WTC11 (cell line): Measurements from ENCODE around the gene RNF126. TPM values are rescaled to one million over a fixed set of nuclear protein-coding genes. Genes with fewer than 3 reads are reported as not detected.
A peak's percentile ranks its signal among the peaks of the same experiment; 100 is the strongest.

ENCODE experiments used
- ATAC-seq: fragments of 200-7000 bp; cut with Tn5 transposase; 2 replicates; pipeline ENCODE4 v1.10.0; 2021; ENCODE audit warnings: mild to moderate bottlenecking, moderate library complexity
- CTCF ChIA-PET: fragments of 300-600 bp; sonication (Branson Sonifier 250); formaldehyde crosslinking; loops from one replicate; lab custom pipeline; 2021; ENCODE audit warnings: antibody characterized with exemption; lab: Charles Lee
- POLR2A ChIA-PET: fragments of 350-600 bp; sonication (Branson Sonifier 250); formaldehyde crosslinking; loops from one replicate; lab custom pipeline; 2021; ENCODE audit warnings: antibody characterized with exemption; lab: Charles Lee
- DNase-seq: peaks from one replicate; pipeline ENCODE4 v3.0.0; 2021; ENCODE audit warnings: low spot score
- H3K27ac Mint-ChIP-seq: 2 replicates; pipeline ENCODE4 v1.8.0; 2021; ENCODE audit warnings: mixed read lengths
- H3K27me3 Mint-ChIP-seq: 2 replicates; pipeline ENCODE4 v1.8.0; 2021; ENCODE audit warnings: low read depth, mild to moderate bottlenecking, moderate library complexity, mixed read lengths
- H3K36me3 Mint-ChIP-seq: 2 replicates; pipeline ENCODE4 v1.8.0; 2021; ENCODE audit warnings: mixed read lengths
- H3K4me1 Mint-ChIP-seq: 2 replicates; pipeline ENCODE4 v1.8.0; 2022; ENCODE audit warnings: mixed read lengths
- H3K4me3 Mint-ChIP-seq: 2 replicates; pipeline ENCODE4 v1.8.0; 2021; ENCODE audit warnings: mild to moderate bottlenecking, moderate library complexity, mixed read lengths
- H3K9me3 Mint-ChIP-seq: 2 replicates; pipeline ENCODE4 v1.8.0; 2021; ENCODE audit warnings: mixed read lengths
- CBFB ChIP-seq: sonication (generic); formaldehyde crosslinking; IDR thresholded peaks from 2 replicates; pipeline ENCODE4 v1.8.1; 2022; ENCODE audit warnings: mild to moderate bottlenecking, low read depth, missing genetic modification reagents
- CREB1 ChIP-seq: sonication (generic); formaldehyde crosslinking; IDR thresholded peaks from 2 replicates; pipeline ENCODE4 v1.8.0; 2023; ENCODE audit warnings: mild to moderate bottlenecking, missing genetic modification reagents
- CREM ChIP-seq: sonication (generic); formaldehyde crosslinking; IDR thresholded peaks from 2 replicates; pipeline ENCODE4 v1.8.1; 2022; ENCODE audit warnings: mild to moderate bottlenecking, missing genetic modification reagents, moderate library complexity
- FOXP1 ChIP-seq: sonication (generic); formaldehyde crosslinking; IDR thresholded peaks from 2 replicates; pipeline ENCODE4 v1.8.0; 2022; ENCODE audit warnings: missing genetic modification reagents, mild to moderate bottlenecking, moderate library complexity, borderline replicate concordance
- GRHL2 ChIP-seq: fragments of 250-450 bp; sonication (Bioruptor Pico); IDR thresholded peaks from 2 replicates; pipeline ENCODE4 v1.8.0; 2022; ENCODE audit warnings: mild to moderate bottlenecking, moderate library complexity; ENCODE audit not compliant: insufficient replicate concordance, severe bottlenecking
- GTF2I ChIP-seq: fragments of 250-450 bp; sonication (Bioruptor Pico); conservative IDR thresholded peaks from 2 replicates; pipeline ENCODE4 v1.4.0; 2021; ENCODE audit warnings: mild to moderate bottlenecking
- HMGA2 ChIP-seq: fragments of 250-450 bp; sonication (Bioruptor Pico); IDR thresholded peaks from 2 replicates; pipeline ENCODE4 v1.4.0; 2021; ENCODE audit warnings: mild to moderate bottlenecking, moderate library complexity
- KAT7 ChIP-seq: sonication (generic); formaldehyde crosslinking; IDR thresholded peaks from 2 replicates; pipeline ENCODE4 v1.8.1; 2023; ENCODE audit warnings: missing genetic modification reagents, mild to moderate bottlenecking, borderline replicate concordance
- NR1H2 ChIP-seq: sonication (generic); formaldehyde crosslinking; IDR thresholded peaks from 2 replicates; pipeline ENCODE4 v1.9.0; 2021; ENCODE audit warnings: mild to moderate bottlenecking, moderate library complexity, missing genetic modification reagents
- NR3C1 ChIP-seq: sonication (generic); formaldehyde crosslinking; conservative IDR thresholded peaks from 2 replicates; pipeline ENCODE4 v1.8.1; 2023; ENCODE audit warnings: low read depth, mild to moderate bottlenecking, missing genetic modification reagents
- OVOL2 ChIP-seq: fragments of 250-450 bp; sonication (Bioruptor Pico); IDR thresholded peaks from 2 replicates; pipeline ENCODE4 v1.9.0; 2021; ENCODE audit warnings: mild to moderate bottlenecking, borderline replicate concordance
- SP1 ChIP-seq: sonication (generic); formaldehyde crosslinking; conservative IDR thresholded peaks from 2 replicates; pipeline ENCODE4 v1.8.1; 2022; ENCODE audit warnings: missing genetic modification reagents
- TEAD4 ChIP-seq: sonication (generic); formaldehyde crosslinking; IDR thresholded peaks from 2 replicates; pipeline ENCODE4 v1.8.0; 2022; ENCODE audit warnings: mild to moderate bottlenecking, missing genetic modification reagents
- ZNF121 ChIP-seq: sonication (generic); formaldehyde crosslinking; IDR thresholded peaks from 2 replicates; pipeline ENCODE4 v1.8.0; 2023; ENCODE audit warnings: missing genetic modification reagents
- total RNA-seq: library from RNA; stranded (reverse); gene quantifications from 3 replicates; pipeline ENCODE4 v1.2.3, GENCODE V29; 2021
- TF ChIP-seq, protein P1 (sequence below): sonication (generic); formaldehyde crosslinking; IDR thresholded peaks from 2 replicates; pipeline ENCODE4 v1.8.1; 2023; ENCODE audit warnings: mild to moderate bottlenecking, missing genetic modification reagents, moderate library complexity
- TF ChIP-seq, protein P2 (sequence below): sonication (generic); formaldehyde crosslinking; IDR thresholded peaks from 2 replicates; pipeline ENCODE4 v1.8.1; 2023; ENCODE audit warnings: mild to moderate bottlenecking, missing genetic modification reagents, borderline replicate concordance
- TF ChIP-seq, protein P3 (sequence below): sonication (generic); formaldehyde crosslinking; IDR thresholded peaks from 2 replicates; pipeline ENCODE4 v1.8.0; 2023; ENCODE audit warnings: missing genetic modification reagents
- TF ChIP-seq, protein P4 (sequence below): fragments of 250-450 bp; sonication (Bioruptor Pico); IDR thresholded peaks from 2 replicates; pipeline ENCODE4 v1.8.0; 2021; ENCODE audit warnings: mild to moderate bottlenecking
- TF ChIP-seq, protein P5 (sequence below): sonication (generic); formaldehyde crosslinking; IDR thresholded peaks from 2 replicates; pipeline ENCODE4 v1.8.1; 2023; ENCODE audit warnings: mild to moderate bottlenecking, moderate library complexity, missing genetic modification reagents
- TF ChIP-seq, protein P6 (sequence below): sonication (generic); formaldehyde crosslinking; IDR thresholded peaks from 2 replicates; pipeline ENCODE4 v1.8.1; 2023; ENCODE audit warnings: mild to moderate bottlenecking, missing genetic modification reagents
- TF ChIP-seq, protein P7 (sequence below): sonication (generic); formaldehyde crosslinking; IDR thresholded peaks from 2 replicates; pipeline ENCODE4 v1.8.1; 2022; ENCODE audit warnings: low read depth, mild to moderate bottlenecking, moderate library complexity, missing genetic modification reagents, borderline replicate concordance

The RNF126 gene
- total RNA-seq, 1 experiment from 2014 or later = 84.4 TPM

DNA sequence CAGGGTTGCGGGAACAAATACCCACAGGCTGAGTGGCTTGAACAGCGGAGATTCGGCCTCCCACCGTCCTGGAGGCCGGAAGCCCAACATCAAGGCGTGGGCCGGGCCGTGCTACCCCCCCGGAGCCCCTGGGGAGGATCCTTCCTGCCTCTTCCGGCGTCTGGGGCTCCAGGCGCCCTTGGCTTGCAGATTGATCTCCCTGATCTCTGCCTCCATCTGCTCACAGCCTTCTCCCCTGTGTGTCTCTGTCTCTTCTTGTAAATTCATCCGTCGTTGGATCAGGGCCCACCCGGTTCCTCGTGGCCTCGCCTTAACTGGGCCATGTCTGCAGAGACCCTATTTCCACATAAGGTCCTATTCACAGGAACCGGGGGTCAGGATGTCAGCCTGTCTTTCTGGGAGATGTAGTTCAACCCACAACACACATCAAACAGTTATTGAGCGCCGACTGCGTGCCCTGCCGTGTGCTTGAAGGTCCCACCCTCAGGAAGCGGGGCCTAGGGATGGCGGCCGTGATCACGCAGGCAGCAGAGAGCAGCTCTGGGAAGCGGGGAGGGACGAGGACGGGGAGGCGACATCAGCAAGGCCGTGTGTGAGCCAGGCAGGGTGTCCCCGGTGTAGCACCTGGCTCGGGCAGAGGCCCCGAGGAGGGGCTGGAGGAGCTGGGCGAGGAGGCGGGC is 52.1 kb downstream of the RNF126 start:
- no peaks in the 10 kb centered on the region for H3K27me3 Mint-ChIP-seq
- CTCF ChIA-PET = interaction anchor here (1.0 to 1.4 kb wide), 2 partner anchors 22 to 123 kb away, joined by 3 to 4 read pairs; no protein-coding TSS in a partner anchor
- H3K4me3 Mint-ChIP-seq = no peak overlapping the region
- H3K27ac Mint-ChIP-seq = peak overlapping the region; percentile 85
- H3K9me3 Mint-ChIP-seq = no peaks in the 10 kb centered on the region
- H3K36me3 Mint-ChIP-seq = peaks cover 15% of the 10 kb centered on the region
- POLR2A ChIA-PET = no interaction called here
- DNase-seq (no peak), ATAC-seq (no peak; the same call in 1 of the 2 replicates)
- no peak for TF ChIP-seq CREM
- no peak for TF ChIP-seq SP1
- TF ChIP-seq NR1H2 (CRISPR knock-in tag) = no peak
- TF ChIP-seq, protein P1, sequence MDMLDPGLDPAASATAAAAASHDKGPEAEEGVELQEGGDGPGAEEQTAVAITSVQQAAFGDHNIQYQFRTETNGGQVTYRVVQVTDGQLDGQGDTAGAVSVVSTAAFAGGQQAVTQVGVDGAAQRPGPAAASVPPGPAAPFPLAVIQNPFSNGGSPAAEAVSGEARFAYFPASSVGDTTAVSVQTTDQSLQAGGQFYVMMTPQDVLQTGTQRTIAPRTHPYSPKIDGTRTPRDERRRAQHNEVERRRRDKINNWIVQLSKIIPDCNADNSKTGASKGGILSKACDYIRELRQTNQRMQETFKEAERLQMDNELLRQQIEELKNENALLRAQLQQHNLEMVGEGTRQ (CRISPR knock-in tag) = no peak
- TF ChIP-seq OVOL2 = no peak
- TF ChIP-seq FOXP1 (CRISPR knock-in tag) = no peak
- TF ChIP-seq, protein P2, sequence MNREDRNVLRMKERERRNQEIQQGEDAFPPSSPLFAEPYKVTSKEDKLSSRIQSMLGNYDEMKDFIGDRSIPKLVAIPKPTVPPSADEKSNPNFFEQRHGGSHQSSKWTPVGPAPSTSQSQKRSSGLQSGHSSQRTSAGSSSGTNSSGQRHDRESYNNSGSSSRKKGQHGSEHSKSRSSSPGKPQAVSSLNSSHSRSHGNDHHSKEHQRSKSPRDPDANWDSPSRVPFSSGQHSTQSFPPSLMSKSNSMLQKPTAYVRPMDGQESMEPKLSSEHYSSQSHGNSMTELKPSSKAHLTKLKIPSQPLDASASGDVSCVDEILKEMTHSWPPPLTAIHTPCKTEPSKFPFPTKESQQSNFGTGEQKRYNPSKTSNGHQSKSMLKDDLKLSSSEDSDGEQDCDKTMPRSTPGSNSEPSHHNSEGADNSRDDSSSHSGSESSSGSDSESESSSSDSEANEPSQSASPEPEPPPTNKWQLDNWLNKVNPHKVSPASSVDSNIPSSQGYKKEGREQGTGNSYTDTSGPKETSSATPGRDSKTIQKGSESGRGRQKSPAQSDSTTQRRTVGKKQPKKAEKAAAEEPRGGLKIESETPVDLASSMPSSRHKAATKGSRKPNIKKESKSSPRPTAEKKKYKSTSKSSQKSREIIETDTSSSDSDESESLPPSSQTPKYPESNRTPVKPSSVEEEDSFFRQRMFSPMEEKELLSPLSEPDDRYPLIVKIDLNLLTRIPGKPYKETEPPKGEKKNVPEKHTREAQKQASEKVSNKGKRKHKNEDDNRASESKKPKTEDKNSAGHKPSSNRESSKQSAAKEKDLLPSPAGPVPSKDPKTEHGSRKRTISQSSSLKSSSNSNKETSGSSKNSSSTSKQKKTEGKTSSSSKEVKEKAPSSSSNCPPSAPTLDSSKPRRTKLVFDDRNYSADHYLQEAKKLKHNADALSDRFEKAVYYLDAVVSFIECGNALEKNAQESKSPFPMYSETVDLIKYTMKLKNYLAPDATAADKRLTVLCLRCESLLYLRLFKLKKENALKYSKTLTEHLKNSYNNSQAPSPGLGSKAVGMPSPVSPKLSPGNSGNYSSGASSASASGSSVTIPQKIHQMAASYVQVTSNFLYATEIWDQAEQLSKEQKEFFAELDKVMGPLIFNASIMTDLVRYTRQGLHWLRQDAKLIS (CRISPR knock-in tag) = no peak
- TF ChIP-seq, protein P3, sequence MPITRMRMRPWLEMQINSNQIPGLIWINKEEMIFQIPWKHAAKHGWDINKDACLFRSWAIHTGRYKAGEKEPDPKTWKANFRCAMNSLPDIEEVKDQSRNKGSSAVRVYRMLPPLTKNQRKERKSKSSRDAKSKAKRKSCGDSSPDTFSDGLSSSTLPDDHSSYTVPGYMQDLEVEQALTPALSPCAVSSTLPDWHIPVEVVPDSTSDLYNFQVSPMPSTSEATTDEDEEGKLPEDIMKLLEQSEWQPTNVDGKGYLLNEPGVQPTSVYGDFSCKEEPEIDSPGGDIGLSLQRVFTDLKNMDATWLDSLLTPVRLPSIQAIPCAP (CRISPR knock-in tag) = no peak
- TF ChIP-seq GRHL2 (CRISPR knock-in tag) = no peak
- peaks cover 3% of the 10 kb centered on the region; the same call in 1 of the 2 replicates for H3K4me1 Mint-ChIP-seq

DNA sequence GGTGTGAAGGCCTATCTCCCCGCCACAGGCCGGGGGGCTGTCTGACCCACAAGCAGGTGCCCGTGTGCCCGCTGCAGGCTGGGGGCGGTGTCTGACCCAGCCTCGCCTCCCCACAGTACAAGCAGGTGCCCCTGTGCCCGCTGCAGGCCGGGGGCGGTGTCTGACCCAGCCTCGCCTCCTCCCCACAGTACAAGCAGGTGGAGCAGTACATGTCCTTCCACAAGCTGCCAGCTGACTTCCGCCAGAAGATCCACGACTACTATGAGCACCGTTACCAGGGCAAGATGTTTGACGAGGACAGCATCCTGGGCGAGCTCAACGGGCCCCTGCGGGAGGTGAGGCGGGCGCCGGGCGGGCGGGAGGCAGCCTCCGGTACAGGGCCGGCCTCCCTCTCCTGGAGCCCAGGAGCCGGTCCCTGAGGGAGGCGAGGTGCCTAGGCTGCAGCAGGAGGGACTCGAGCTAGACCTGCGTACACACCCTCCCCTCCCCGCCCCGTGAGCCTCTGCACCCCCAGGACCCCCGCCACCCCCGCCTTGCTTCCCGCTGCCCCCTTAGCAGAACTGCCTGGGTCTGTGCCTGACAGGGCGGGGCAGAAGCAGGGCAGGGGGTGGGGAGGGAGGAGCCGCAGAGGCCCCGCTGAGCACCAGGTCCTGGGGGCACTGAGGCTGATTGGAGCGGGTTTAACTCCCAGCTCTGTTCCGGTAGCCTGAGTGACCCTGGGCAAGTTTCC is 52.8 kb downstream of the RNF126 start:
- DNase-seq (no peak), ATAC-seq (no peak)
- H3K9me3 Mint-ChIP-seq = no peaks in the 10 kb centered on the region
- ChIA-PET POLR2A (no interaction called here), CTCF (interaction anchor here (1.0 to 1.4 kb wide), 2 partner anchors 22 to 124 kb away, joined by 3 to 4 read pairs; no protein-coding TSS in a partner anchor)
- no peak overlapping the region for H3K27ac Mint-ChIP-seq
- no peak overlapping the region for H3K4me3 Mint-ChIP-seq
- H3K4me1 Mint-ChIP-seq = peaks cover 3% of the 10 kb centered on the region; the same call in 1 of the 2 replicates
- H3K27me3 Mint-ChIP-seq = no peaks in the 10 kb centered on the region
- peaks cover 11% of the 10 kb centered on the region for H3K36me3 Mint-ChIP-seq
- TF ChIP-seq, protein P4, sequence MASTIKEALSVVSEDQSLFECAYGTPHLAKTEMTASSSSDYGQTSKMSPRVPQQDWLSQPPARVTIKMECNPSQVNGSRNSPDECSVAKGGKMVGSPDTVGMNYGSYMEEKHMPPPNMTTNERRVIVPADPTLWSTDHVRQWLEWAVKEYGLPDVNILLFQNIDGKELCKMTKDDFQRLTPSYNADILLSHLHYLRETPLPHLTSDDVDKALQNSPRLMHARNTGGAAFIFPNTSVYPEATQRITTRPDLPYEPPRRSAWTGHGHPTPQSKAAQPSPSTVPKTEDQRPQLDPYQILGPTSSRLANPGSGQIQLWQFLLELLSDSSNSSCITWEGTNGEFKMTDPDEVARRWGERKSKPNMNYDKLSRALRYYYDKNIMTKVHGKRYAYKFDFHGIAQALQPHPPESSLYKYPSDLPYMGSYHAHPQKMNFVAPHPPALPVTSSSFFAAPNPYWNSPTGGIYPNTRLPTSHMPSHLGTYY (CRISPR knock-in tag) = no peak
- no peak for TF ChIP-seq NR3C1 (CRISPR knock-in tag)
- no peak for TF ChIP-seq GTF2I (CRISPR knock-in tag)
- TF ChIP-seq, protein P5, sequence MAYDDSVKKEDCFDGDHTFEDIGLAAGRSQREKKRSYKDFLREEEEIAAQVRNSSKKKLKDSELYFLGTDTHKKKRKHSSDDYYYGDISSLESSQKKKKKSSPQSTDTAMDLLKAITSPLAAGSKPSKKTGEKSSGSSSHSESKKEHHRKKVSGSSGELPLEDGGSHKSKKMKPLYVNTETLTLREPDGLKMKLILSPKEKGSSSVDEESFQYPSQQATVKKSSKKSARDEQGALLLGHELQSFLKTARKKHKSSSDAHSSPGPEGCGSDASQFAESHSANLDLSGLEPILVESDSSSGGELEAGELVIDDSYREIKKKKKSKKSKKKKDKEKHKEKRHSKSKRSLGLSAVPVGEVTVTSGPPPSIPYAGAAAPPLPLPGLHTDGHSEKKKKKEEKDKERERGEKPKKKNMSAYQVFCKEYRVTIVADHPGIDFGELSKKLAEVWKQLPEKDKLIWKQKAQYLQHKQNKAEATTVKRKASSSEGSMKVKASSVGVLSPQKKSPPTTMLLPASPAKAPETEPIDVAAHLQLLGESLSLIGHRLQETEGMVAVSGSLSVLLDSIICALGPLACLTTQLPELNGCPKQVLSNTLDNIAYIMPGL (CRISPR knock-in tag) = no peak
- no peak for TF ChIP-seq HMGA2 (CRISPR knock-in tag)
- no peak for TF ChIP-seq KAT7 (CRISPR knock-in tag)
- TF ChIP-seq, protein P6, sequence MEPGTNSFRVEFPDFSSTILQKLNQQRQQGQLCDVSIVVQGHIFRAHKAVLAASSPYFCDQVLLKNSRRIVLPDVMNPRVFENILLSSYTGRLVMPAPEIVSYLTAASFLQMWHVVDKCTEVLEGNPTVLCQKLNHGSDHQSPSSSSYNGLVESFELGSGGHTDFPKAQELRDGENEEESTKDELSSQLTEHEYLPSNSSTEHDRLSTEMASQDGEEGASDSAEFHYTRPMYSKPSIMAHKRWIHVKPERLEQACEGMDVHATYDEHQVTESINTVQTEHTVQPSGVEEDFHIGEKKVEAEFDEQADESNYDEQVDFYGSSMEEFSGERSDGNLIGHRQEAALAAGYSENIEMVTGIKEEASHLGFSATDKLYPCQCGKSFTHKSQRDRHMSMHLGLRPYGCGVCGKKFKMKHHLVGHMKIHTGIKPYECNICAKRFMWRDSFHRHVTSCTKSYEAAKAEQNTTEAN (CRISPR knock-in tag) = no peak
- TF ChIP-seq, protein P3 (CRISPR knock-in tag) = no peak
- no peak for TF ChIP-seq CBFB (CRISPR knock-in tag)
- TF ChIP-seq NR1H2 (CRISPR knock-in tag) = no peak
- TF ChIP-seq, protein P7, sequence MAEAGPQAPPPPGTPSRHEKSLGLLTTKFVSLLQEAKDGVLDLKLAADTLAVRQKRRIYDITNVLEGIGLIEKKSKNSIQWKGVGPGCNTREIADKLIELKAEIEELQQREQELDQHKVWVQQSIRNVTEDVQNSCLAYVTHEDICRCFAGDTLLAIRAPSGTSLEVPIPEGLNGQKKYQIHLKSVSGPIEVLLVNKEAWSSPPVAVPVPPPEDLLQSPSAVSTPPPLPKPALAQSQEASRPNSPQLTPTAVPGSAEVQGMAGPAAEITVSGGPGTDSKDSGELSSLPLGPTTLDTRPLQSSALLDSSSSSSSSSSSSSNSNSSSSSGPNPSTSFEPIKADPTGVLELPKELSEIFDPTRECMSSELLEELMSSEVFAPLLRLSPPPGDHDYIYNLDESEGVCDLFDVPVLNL = no peak
- TF ChIP-seq ZNF121 (CRISPR knock-in tag) = no peak
- no peak for TF ChIP-seq TEAD4
- TF ChIP-seq CREB1 = no peak
